ENCODE data around the gene TARS3.

The TARS3 gene

DNA sequence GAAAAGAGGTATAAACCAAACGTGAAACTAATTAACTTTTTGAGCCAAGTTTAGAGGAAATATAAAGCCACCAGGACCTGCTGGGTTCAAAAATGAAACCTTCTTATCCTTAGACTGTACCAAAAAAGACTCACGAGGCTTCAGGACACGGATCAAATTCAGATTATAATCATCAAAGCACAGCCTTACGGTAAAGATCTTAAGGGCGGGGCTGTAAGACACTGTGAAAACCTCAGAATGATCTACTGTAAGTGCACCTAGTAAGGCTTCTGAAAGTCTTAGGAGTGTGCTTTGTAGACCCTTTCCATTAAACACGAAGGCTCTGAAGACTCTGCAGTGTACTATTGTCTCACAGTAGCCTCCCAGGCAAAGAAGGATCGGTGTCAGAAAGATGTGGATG, 26.8 kb downstream of the TARS3 start:
- TF ChIP-seq FOXP2 (optimal IDR thresholded peaks at IDR 0.05; ENCODE audit: borderline replicate concordance, extremely low read depth, extremely low read length, insufficient read depth): no peak
- TF ChIP-seq, protein P1, sequence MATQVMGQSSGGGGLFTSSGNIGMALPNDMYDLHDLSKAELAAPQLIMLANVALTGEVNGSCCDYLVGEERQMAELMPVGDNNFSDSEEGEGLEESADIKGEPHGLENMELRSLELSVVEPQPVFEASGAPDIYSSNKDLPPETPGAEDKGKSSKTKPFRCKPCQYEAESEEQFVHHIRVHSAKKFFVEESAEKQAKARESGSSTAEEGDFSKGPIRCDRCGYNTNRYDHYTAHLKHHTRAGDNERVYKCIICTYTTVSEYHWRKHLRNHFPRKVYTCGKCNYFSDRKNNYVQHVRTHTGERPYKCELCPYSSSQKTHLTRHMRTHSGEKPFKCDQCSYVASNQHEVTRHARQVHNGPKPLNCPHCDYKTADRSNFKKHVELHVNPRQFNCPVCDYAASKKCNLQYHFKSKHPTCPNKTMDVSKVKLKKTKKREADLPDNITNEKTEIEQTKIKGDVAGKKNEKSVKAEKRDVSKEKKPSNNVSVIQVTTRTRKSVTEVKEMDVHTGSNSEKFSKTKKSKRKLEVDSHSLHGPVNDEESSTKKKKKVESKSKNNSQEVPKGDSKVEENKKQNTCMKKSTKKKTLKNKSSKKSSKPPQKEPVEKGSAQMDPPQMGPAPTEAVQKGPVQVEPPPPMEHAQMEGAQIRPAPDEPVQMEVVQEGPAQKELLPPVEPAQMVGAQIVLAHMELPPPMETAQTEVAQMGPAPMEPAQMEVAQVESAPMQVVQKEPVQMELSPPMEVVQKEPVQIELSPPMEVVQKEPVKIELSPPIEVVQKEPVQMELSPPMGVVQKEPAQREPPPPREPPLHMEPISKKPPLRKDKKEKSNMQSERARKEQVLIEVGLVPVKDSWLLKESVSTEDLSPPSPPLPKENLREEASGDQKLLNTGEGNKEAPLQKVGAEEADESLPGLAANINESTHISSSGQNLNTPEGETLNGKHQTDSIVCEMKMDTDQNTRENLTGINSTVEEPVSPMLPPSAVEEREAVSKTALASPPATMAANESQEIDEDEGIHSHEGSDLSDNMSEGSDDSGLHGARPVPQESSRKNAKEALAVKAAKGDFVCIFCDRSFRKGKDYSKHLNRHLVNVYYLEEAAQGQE (IDR thresholded peaks at IDR 0.05; ENCODE audit: insufficient read depth in 1 of 2, low read depth in 2 of 2, low read length in 2 of 2): no peak
- no peak for TF ChIP-seq SIN3A (IDR thresholded peaks at IDR 0.05; ENCODE audit: borderline replicate concordance, insufficient read depth, low read length)
- no peak for TF ChIP-seq TAF1 (IDR thresholded peaks at IDR 0.05; ENCODE audit: borderline replicate concordance, insufficient read depth, low read length)
- TF ChIP-seq POLR2AphosphoS5 (IDR thresholded peaks at IDR 0.05; ENCODE audit: low read depth, low read length): no peak

DNA sequence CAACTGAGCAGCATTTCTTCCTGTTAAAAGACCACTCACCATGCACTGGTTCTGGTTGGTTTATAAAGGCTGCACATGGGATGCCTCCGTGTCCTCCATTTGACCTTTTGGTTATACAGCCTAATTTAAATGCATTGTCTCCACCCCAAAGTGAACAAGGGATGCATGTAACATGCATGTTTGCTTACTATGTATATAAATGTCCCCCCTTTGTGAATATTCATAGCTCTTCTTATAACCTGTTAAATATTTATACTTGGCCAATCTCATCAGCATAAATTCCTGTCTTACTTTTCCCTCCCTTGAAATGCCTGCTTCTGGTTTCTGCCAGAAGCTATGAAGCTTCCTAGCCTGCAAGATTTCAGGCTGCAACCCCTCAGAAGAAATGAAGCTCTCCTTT, 27.4 kb downstream of the TARS3 start:
- no peak for TF ChIP-seq SIN3A (IDR thresholded peaks at IDR 0.05; ENCODE audit: borderline replicate concordance, insufficient read depth, low read length)
- TF ChIP-seq TAF1 (IDR thresholded peaks at IDR 0.05; ENCODE audit: borderline replicate concordance, insufficient read depth, low read length): no peak
- no peak for TF ChIP-seq POLR2AphosphoS5 (IDR thresholded peaks at IDR 0.05; ENCODE audit: low read depth, low read length)
- TF ChIP-seq, protein P1 (IDR thresholded peaks at IDR 0.05; ENCODE audit: insufficient read depth in 1 of 2, low read depth in 2 of 2, low read length in 2 of 2): no peak
- no peak for TF ChIP-seq FOXP2 (optimal IDR thresholded peaks at IDR 0.05; ENCODE audit: borderline replicate concordance, extremely low read depth, extremely low read length, insufficient read depth)

DNA sequence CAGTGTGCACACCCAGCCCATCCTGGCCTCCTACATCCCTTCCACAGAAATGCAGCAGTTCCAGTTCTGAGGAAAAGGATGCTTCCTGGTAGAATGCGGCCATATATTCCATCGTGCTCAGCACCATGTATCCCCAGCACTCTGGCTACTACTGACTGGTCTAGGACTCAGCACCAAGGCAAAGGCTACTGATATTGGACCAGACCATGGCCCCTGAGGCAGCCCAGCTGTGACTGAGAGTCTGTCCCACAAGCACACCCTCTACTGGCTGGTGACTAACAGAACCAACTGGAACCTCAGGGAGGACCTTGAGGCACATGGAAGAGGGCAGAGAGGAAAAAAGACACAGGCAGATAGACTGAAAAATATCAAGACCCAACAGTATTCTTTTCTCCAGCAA, 30.0 kb downstream of the TARS3 start:
- TF ChIP-seq POLR2AphosphoS5 (IDR thresholded peaks at IDR 0.05; ENCODE audit: low read depth, low read length) (no peak), FOXP2 (optimal IDR thresholded peaks at IDR 0.05; ENCODE audit: borderline replicate concordance, extremely low read depth, extremely low read length, insufficient read depth) (no peak), SIN3A (IDR thresholded peaks at IDR 0.05; ENCODE audit: borderline replicate concordance, insufficient read depth, low read length) (no peak), TAF1 (IDR thresholded peaks at IDR 0.05; ENCODE audit: borderline replicate concordance, insufficient read depth, low read length) (no peak)
- TF ChIP-seq, protein P1 (IDR thresholded peaks at IDR 0.05; ENCODE audit: insufficient read depth in 1 of 2, low read depth in 2 of 2, low read length in 2 of 2): no peak

DNA sequence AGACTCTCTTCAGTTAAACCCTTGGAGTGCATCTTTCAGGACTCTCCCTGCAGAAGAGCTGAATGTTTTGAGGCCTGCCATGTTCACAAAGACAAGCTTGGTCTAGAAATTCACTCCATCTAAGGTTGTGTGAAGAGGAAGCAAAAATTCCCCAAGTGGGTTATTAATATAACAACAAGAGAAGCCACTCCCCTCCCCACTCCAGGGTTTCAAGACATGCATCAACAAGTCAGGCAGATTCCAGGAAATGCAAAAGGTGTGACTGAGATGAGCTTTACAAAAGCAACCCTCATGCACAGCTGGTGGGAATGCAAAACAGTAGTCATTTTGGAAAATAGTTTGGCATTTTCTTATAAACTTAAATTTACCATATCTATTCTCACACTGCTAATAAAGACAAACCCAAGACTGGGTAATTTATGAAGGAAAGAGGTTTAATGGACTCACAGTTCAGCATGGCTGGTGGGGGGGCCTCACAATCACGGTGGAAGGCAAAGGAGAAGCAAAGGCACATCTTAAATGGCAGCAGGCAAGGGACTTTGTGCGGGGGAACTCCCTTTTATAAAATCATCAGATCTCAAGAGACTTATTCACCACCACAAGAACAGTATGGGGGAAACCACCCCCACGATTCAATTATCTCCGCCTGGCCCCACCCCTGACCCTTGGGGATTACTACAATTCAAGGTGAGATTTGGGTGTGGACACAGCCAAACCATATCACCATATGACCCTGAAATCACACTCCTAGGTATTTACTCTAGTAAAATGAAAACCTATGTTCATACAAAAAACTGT, 31.3 kb downstream of the TARS3 start:
- TF ChIP-seq POLR2AphosphoS5 (IDR thresholded peaks at IDR 0.05; ENCODE audit: low read depth, low read length) (no peak), FOXP2 (optimal IDR thresholded peaks at IDR 0.05; ENCODE audit: borderline replicate concordance, extremely low read depth, extremely low read length, insufficient read depth) (no peak), TAF1 (IDR thresholded peaks at IDR 0.05; ENCODE audit: borderline replicate concordance, insufficient read depth, low read length) (no peak), SIN3A (IDR thresholded peaks at IDR 0.05; ENCODE audit: borderline replicate concordance, insufficient read depth, low read length) (no peak)
- TF ChIP-seq, protein P1 (IDR thresholded peaks at IDR 0.05; ENCODE audit: insufficient read depth in 1 of 2, low read depth in 2 of 2, low read length in 2 of 2): no peak

Data from PFSK-1 (cell line).